OCI-LY7 (cell line): ENCODE results near the gene CGNL1. TPM values are rescaled to one million over a fixed set of nuclear protein-coding genes. Genes with fewer than 3 reads are reported as not detected.

Experiments
- BruUV-seq: library from RNA; stranded (reverse); fragments of 400-500 nt; replicated peaks from 2 replicates; lab custom pipeline; 2021; lab: Mats Ljungman, UMichigan
- CTCF ChIA-PET: fragments of 300-600 bp; sonication (Branson Sonifier 250); formaldehyde crosslinking; loops from one replicate; lab custom pipeline; 2022; ENCODE audit warnings: antibody characterized with exemption; ENCODE audit not compliant: unreplicated experiment; lab: Charles Lee
- POLR2A ChIA-PET: fragments of 300-600 bp; sonication (Branson Sonifier 250); formaldehyde crosslinking; loops from one replicate; lab custom pipeline; 2022; ENCODE audit warnings: antibody characterized with exemption; lab: Charles Lee
- DNase-seq: peaks from one replicate; pipeline ENCODE4 v3.0.0-alpha.2; 2015; ENCODE audit warnings: low spot score
- H2AFZ ChIP-seq: fragments of 200-600 bp; sonication (generic), shearing (Covaris generic); 2 replicates; pipeline ENCODE4 v1.6.1; 2014; ENCODE audit warnings: mild to moderate bottlenecking, antibody characterized with exemption, low read length, moderate library complexity
- H3K27ac ChIP-seq: fragments of 200-600 bp; sonication (generic); 2 replicates; pipeline ENCODE4 v1.5.1; 2014; ENCODE audit warnings: mixed run types, low read depth, mild to moderate bottlenecking, moderate library complexity, low read length, inconsistent platforms; ENCODE audit not compliant: poor library complexity, severe bottlenecking
- H3K36me3 ChIP-seq: fragments of 200-600 bp; sonication (generic); 2 replicates; pipeline ENCODE4 v1.6.1; 2014; ENCODE audit warnings: mild to moderate bottlenecking, antibody characterized with exemption, low read length, moderate library complexity, mixed read lengths; ENCODE audit not compliant: insufficient read depth
- H3K4me1 ChIP-seq: fragments of 200-600 bp; sonication (generic); 2 replicates; pipeline ENCODE4 v1.5.1; 2014; ENCODE audit warnings: mild to moderate bottlenecking, low read length; ENCODE audit not compliant: insufficient read depth, poor library complexity, severe bottlenecking
- H3K4me2 ChIP-seq: fragments of 200-600 bp; sonication (generic); 2 replicates; pipeline ENCODE4 v1.6.1; 2014; ENCODE audit warnings: mild to moderate bottlenecking, low read length
- H3K4me3 ChIP-seq: fragments of 200-600 bp; sonication (generic); 2 replicates; pipeline ENCODE4 v1.5.1; 2014; ENCODE audit warnings: mild to moderate bottlenecking, low read depth, low read length; ENCODE audit not compliant: poor library complexity, severe bottlenecking
- H3K79me2 ChIP-seq: fragments of 200-600 bp; sonication (generic); 2 replicates; pipeline ENCODE4 v1.6.1; 2016; ENCODE audit warnings: low read depth, mild to moderate bottlenecking, low read length, moderate library complexity, mixed read lengths; ENCODE audit not compliant: insufficient read depth
- H3K9me2 ChIP-seq: fragments of 200-600 bp; sonication (generic); 2 replicates; pipeline ENCODE4 v1.6.1; 2016; ENCODE audit warnings: mild to moderate bottlenecking, low read length, mixed read lengths; ENCODE audit not compliant: insufficient read depth
- H3K9me3 ChIP-seq: fragments of 200-600 bp; sonication (generic); 2 replicates; pipeline ENCODE4 v1.6.1; 2014; ENCODE audit warnings: mild to moderate bottlenecking, mixed run types, low read length, mixed read lengths
- H4K20me1 ChIP-seq: fragments of 200-600 bp; sonication (generic); 2 replicates; pipeline ENCODE4 v1.6.1; 2014; ENCODE audit warnings: mild to moderate bottlenecking, antibody characterized with exemption, low read length, moderate library complexity, mixed read lengths; ENCODE audit not compliant: insufficient read depth
- CTCF ChIP-seq: fragments of 200-600 bp; sonication (generic); conservative IDR thresholded peaks from 2 replicates; pipeline ENCODE4 v1.5.1; 2014; ENCODE audit warnings: mild to moderate bottlenecking, antibody characterized with exemption, low read length, moderate library complexity, mixed read lengths
- EZH2phosphoT487 ChIP-seq: fragments of 200-600 bp; sonication (generic); IDR thresholded peaks from 2 replicates; pipeline ENCODE4 v1.6.1; 2018; ENCODE audit warnings: low read depth, borderline replicate concordance, mild to moderate bottlenecking, mixed run types, antibody characterized with exemption, low read length, moderate library complexity, mixed read lengths
- intact Hi-C: fragments of 100-400 bp; cut with micrococcal nuclease; formaldehyde crosslinking; loops from one replicate; pipeline ENCODE4 v1.10.0; 2022; ENCODE audit not compliant: unreplicated experiment
- total RNA-seq, 2 experiments: library from RNA; depleted of rRNA in 1 of 2; stranded (reverse); fragments of >200 nt in 1 of 2; shearing (Covaris generic) in 1 of 2; gene quantifications; 2 replicates each; pipeline ENCODE4 v1.2.3, GENCODE V29; 2014 to 2022

CGNL1 gene
- total RNA-seq, 2 experiments from 2014 or later: 0.04 TPM; not detected in 1

GRCh38 chr15:57382969-57383368 lies 6.7 kb downstream of the CGNL1 start:
- Histone ChIP-seq H3K36me3 (no peaks in the 10 kb centered on the region), H3K79me2 (no peaks in the 10 kb centered on the region), H4K20me1 (no peaks in the 10 kb centered on the region), H3K9me2 (no peaks in the 10 kb centered on the region), H3K4me1 (no peaks in the 10 kb centered on the region), H2AFZ (no peak overlapping the region), H3K4me2 (no peak overlapping the region), H3K4me3 (no peak overlapping the region), H3K9me3 (no peaks in the 10 kb centered on the region), H3K27ac (no peak overlapping the region)
- no peak for DNase-seq
- intact Hi-C loops: no loop called here
- POLR2A ChIA-PET: interaction anchor here (0.7 kb wide), 1 partner anchor 11 kb away, joined by 5 read pairs; no protein-coding TSS in a partner anchor
- CTCF ChIA-PET: no interaction called here
- TF ChIP-seq CTCF (no peak), EZH2phosphoT487 (no peak)
- no TSS peak for BruUV-seq

GRCh38 chr15:57384024-57384423 lies 7.7 kb downstream of the CGNL1 start:
- H3K4me2 ChIP-seq: no peak overlapping the region
- H2AFZ ChIP-seq: no peak overlapping the region
- POLR2A ChIA-PET: no interaction called here
- no peaks in the 10 kb centered on the region for H3K79me2 ChIP-seq
- no peaks in the 10 kb centered on the region for H3K36me3 ChIP-seq
- no peak for DNase-seq
- H3K4me1 ChIP-seq: no peaks in the 10 kb centered on the region
- no peak overlapping the region for H3K27ac ChIP-seq
- CTCF ChIA-PET: no interaction called here
- no peaks in the 10 kb centered on the region for H4K20me1 ChIP-seq
- no peaks in the 10 kb centered on the region for H3K9me2 ChIP-seq
- no peaks in the 10 kb centered on the region for H3K9me3 ChIP-seq
- intact Hi-C loops: no loop called here
- BruUV-seq: no TSS peak
- TF ChIP-seq EZH2phosphoT487 (no peak), CTCF (no peak)
- no peak overlapping the region for H3K4me3 ChIP-seq

GRCh38 chr15:57384816-57385215 lies 8.5 kb downstream of the CGNL1 start:
- ChIA-PET POLR2A (no interaction called here), CTCF (no interaction called here)
- Histone ChIP-seq H3K4me3 (no peak overlapping the region), H2AFZ (no peak overlapping the region), H3K27ac (no peak overlapping the region), H3K9me2 (no peaks in the 10 kb centered on the region), H3K36me3 (no peaks in the 10 kb centered on the region), H3K79me2 (no peaks in the 10 kb centered on the region), H4K20me1 (no peaks in the 10 kb centered on the region), H3K9me3 (no peaks in the 10 kb centered on the region), H3K4me1 (no peaks in the 10 kb centered on the region), H3K4me2 (no peak overlapping the region)
- no TSS peak for BruUV-seq
- no peak for DNase-seq
- intact Hi-C loops: no loop called here
- TF ChIP-seq CTCF: no peak
- no peak for TF ChIP-seq EZH2phosphoT487
